H1 (cell line): ENCODE data around the gene ZAP70. TPM values are rescaled to one million over a fixed set of nuclear protein-coding genes. Genes with fewer than 3 reads are reported as not detected.

Source experiments
- BACH1 ChIP-seq: IDR thresholded peaks from 2 replicates; pipeline ENCODE4 v1.6.1; 2012; ENCODE audit warnings: low read length, improper control_type of control experiment
- CBX8 ChIP-seq: fragments of 300-800, 300-1000 bp; sonication (generic); IDR thresholded peaks from 2 replicates; pipeline ENCODE4 v1.7.1; 2016; ENCODE audit warnings: low read depth, low read length, borderline replicate concordance
- CHD2 ChIP-seq: IDR thresholded peaks from 2 replicates; pipeline ENCODE4 v1.6.1; 2012; ENCODE audit warnings: low read length, improper control_type of control experiment
- EZH2 ChIP-seq: fragments of 200-600 bp; sonication (generic); IDR thresholded peaks from 2 replicates; pipeline ENCODE4 v1.7.1; 2012; ENCODE audit warnings: low read depth, mild to moderate bottlenecking, moderate library complexity, low read length, inconsistent platforms; ENCODE audit not compliant: severe bottlenecking
- NRF1 ChIP-seq: IDR thresholded peaks from 2 replicates; pipeline ENCODE4 v1.6.1; 2011; ENCODE audit warnings: mild to moderate bottlenecking, low read depth, low read length, improper control_type of control experiment
- SP2 ChIP-seq: IDR thresholded peaks from 2 replicates; pipeline ENCODE4 v1.6.1; 2012; ENCODE audit warnings: mild to moderate bottlenecking, low read length, inconsistent platforms
- polyA plus RNA-seq, 7 experiments: library from polyadenylated mRNA; depleted of rRNA in 3 of 7; stranded (reverse) in 5 of 7; unstranded in 2 of 7; fragments of >200 nt in 5 of 7; fragments of 200-250 nt in 2 of 7; gene quantifications; 1 replicate in 5 of 7; 2 replicates in 1 of 7; 4 replicates in 1 of 7; pipeline versions ENCODE4 v1.2.1 to v1.2.3, GENCODE V29; 2011 to 2013; ENCODE audit warnings: missing spikeins in 2 of 7, mixed read lengths in 2 of 7
- total RNA-seq: library from RNA; stranded (reverse); fragmentation: NEBNext Ultra II Directional; extraction: Animal tissue kit (Norgen Biotek cat#: 25700); gene quantifications from 2 replicates; pipeline ENCODE4 v1.2.1, GENCODE V29; 2021

Gene ZAP70
- total and polyA plus RNA-seq, 2 of the 8 experiments (the other 6 are each of a cell fraction or from before 2014, with no cell fraction given) = 0.15 TPM; not detected in 1

GRCh38 chr2:97739020-97739892 lies 25.9 kb downstream of the ZAP70 start (continued):
- TF ChIP-seq BACH1 = no peak
- no peak for TF ChIP-seq EZH2
- no peak for TF ChIP-seq NRF1
- no peak for TF ChIP-seq CHD2
- TF ChIP-seq CBX8 = no peak
- no peak for TF ChIP-seq SP2
